ENCODE data around the gene SNED1. TPM values are rescaled to one million over a fixed set of nuclear protein-coding genes. Genes with fewer than 3 reads are reported as not detected.

The SNED1 gene
- polyA plus RNA-seq, 3 donors = 0.02 to 3.4 (median 0.12) TPM

GRCh38 chr2:241070361-241070760, 71.9 kb downstream of the SNED1 start:
- Mint-ChIP-seq H3K4me3 (no peak overlapping the region), H3K9me3 (no peaks in the 10 kb centered on the region), H3K4me1 (no peaks in the 10 kb centered on the region), H3K36me3 (peaks cover 8 to 12% of the 10 kb centered on the region in 2 donors), H3K27me3 (ENCODE audit: low read depth in 3 of 3) (peaks cover 0 to 7% (median 3%) of the 10 kb centered on the region in 3 donors), H3K27ac (no peak overlapping the region)
- 95% methylated on average over 13 of the region's 13 CpGs for WGBS (ENCODE audit: insufficient coverage)
- intact Hi-C loops (cut with micrococcal nuclease) = no loop called here
- Histone ChIP-seq H3K79me2 (ENCODE audit: insufficient read depth, low read length) (no peaks in the 10 kb centered on the region), H3K4me3 (replicated peaks in 1 of 3; ENCODE audit: low read depth in 2 of 3, low read length in 3 of 3) (no peak overlapping the region), H3K9me3 (replicated peaks in 1 of 2; ENCODE audit: control insufficient read depth in 1 of 2, insufficient read depth in 1 of 2, low read length in 2 of 2) (no peaks in the 10 kb centered on the region), H3K27ac (ENCODE audit: low read depth in 1 of 2, low read length in 2 of 2) (no peak overlapping the region), H4K20me1 (ENCODE audit: insufficient read depth, low read length) (no peaks in the 10 kb centered on the region), H3K36me3 (replicated peaks in 1 of 2; ENCODE audit: control insufficient read depth in 1 of 2, insufficient read depth in 2 of 2, low read length in 2 of 2) (peaks cover 3 to 11% of the 10 kb centered on the region in 2 donors), H3K9ac (ENCODE audit: insufficient read depth, low read length, poor library complexity, severe bottlenecking) (no peak overlapping the region), H3K4me2 (replicated peaks; ENCODE audit: extremely low read depth, low read length, poor library complexity, severe bottlenecking) (no peak overlapping the region), H3K4me1 (ENCODE audit: control insufficient read depth in 1 of 2, insufficient read depth in 2 of 2, low read length in 2 of 2) (no peaks in the 10 kb centered on the region), H3K27me3 (ENCODE audit: control insufficient read depth in 2 of 2, insufficient read depth in 2 of 2, low read length in 2 of 2) (no peaks in the 10 kb centered on the region), H2AFZ (ENCODE audit: insufficient read depth, low read depth, low read length, poor library complexity, severe bottlenecking) (no peak overlapping the region)
- no peak for TF ChIP-seq CTCF (IDR thresholded peaks at IDR 0.05)
- DNase-seq = no peak

GRCh38 chr2:241070811-241071676, 72.6 kb downstream of the SNED1 start:
- H3K9me3 Mint-ChIP-seq = no peaks in the 10 kb centered on the region
- no peak overlapping the region for H3K27ac Mint-ChIP-seq
- H3K79me2 ChIP-seq (ENCODE audit: insufficient read depth, low read length) = no peaks in the 10 kb centered on the region
- H3K9ac ChIP-seq (ENCODE audit: insufficient read depth, low read length, poor library complexity, severe bottlenecking) = no peak overlapping the region
- no peaks in the 10 kb centered on the region for H3K27me3 ChIP-seq (ENCODE audit: control insufficient read depth in 2 of 2, insufficient read depth in 2 of 2, low read length in 2 of 2)
- H3K4me3 ChIP-seq (replicated peaks in 1 of 3; ENCODE audit: low read depth in 2 of 3, low read length in 3 of 3) = no peak overlapping the region
- H3K36me3 ChIP-seq (replicated peaks in 1 of 2; ENCODE audit: control insufficient read depth in 1 of 2, insufficient read depth in 2 of 2, low read length in 2 of 2) = peaks cover 4 to 18% of the 10 kb centered on the region in 2 donors
- H3K4me3 Mint-ChIP-seq = no peak overlapping the region
- H3K27ac ChIP-seq (ENCODE audit: low read depth in 1 of 2, low read length in 2 of 2) = no peak overlapping the region
- H4K20me1 ChIP-seq (ENCODE audit: insufficient read depth, low read length) = no peaks in the 10 kb centered on the region
- H3K4me1 Mint-ChIP-seq = no peaks in the 10 kb centered on the region
- intact Hi-C loops (cut with micrococcal nuclease) = no loop called here
- H3K27me3 Mint-ChIP-seq (ENCODE audit: low read depth in 3 of 3) = peaks cover 0 to 7% (median 3%) of the 10 kb centered on the region in 3 donors
- no peak for TF ChIP-seq CTCF (IDR thresholded peaks at IDR 0.05)
- H3K36me3 Mint-ChIP-seq = peaks cover 15 to 17% of the 10 kb centered on the region in 2 donors
- DNase-seq = peak in 1 of 3 donors; percentile 3
- 88% methylated on average over 17 of the region's 31 CpGs for WGBS (ENCODE audit: insufficient coverage)
- H3K4me2 ChIP-seq (replicated peaks; ENCODE audit: extremely low read depth, low read length, poor library complexity, severe bottlenecking) = no peak overlapping the region
- no peaks in the 10 kb centered on the region for H3K4me1 ChIP-seq (ENCODE audit: control insufficient read depth in 1 of 2, insufficient read depth in 2 of 2, low read length in 2 of 2)
- no peak overlapping the region for H2AFZ ChIP-seq (ENCODE audit: insufficient read depth, low read depth, low read length, poor library complexity, severe bottlenecking)
- no peaks in the 10 kb centered on the region for H3K9me3 ChIP-seq (replicated peaks in 1 of 2; ENCODE audit: control insufficient read depth in 1 of 2, insufficient read depth in 1 of 2, low read length in 2 of 2)

Data from CD14-positive monocyte (primary cell).